SK-N-SH treated with all-trans-retinoic acid at 6 μM for 48 hours (cell line): ENCODE measurements around the gene MRPS27.

ENCODE experiments used
- ISL1 ChIP-seq: fragments of 250-450 bp; sonication (Bioruptor Pico); IDR thresholded peaks from 2 replicates; pipeline ENCODE4 v2.1.2; 2022; ENCODE audit warnings: mild to moderate bottlenecking, moderate library complexity
- OSR1 ChIP-seq: fragments of 250-450 bp; sonication (Bioruptor Pico); IDR thresholded peaks from 2 replicates; pipeline ENCODE4 v1.8.0; 2022; ENCODE audit warnings: moderate library complexity, mild to moderate bottlenecking, inconsistent platforms
- TCF4 ChIP-seq: fragments of 250-450 bp; sonication (Bioruptor Pico); IDR thresholded peaks from 2 replicates; pipeline ENCODE4 v1.8.0; 2021; ENCODE audit warnings: mild to moderate bottlenecking, moderate library complexity, borderline replicate concordance
- ZFP30 ChIP-seq: fragments of 450-650 bp; formaldehyde crosslinking; IDR thresholded peaks from 2 replicates; pipeline ENCODE4 v1.5.0; 2022; ENCODE audit warnings: mild to moderate bottlenecking, moderate library complexity

DNA sequence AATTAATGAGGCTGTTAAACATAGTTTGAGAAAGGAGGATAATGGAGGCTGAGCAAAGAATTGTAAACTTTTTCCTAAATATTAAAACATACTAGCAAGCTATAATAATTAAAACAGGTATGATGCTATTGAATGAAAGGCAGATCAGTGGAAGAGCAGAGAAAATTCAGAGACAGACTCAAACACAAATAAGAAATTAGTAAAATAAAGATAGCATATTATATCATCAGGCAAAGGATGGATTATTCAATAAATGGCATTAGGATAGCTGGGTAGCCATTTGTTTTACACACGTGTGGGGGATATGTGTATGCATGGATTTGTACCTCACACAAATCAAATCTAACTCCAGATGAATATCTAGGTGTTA is 50.6 kb downstream of the MRPS27 start:
- TF ChIP-seq TCF4 (CRISPR knock-in tag) (no peak), ISL1 (CRISPR knock-in tag) (no peak), OSR1 (CRISPR knock-in tag) (no peak), ZFP30 (no peak)
